CD4-positive, alpha-beta T cell treated with Interleukin-2 at 100 ng/mL for 4 hours (primary cell): Measurements from ENCODE around the gene CDH26.

Experiments used
- DNase-seq: peaks from one replicate; pipeline ENCODE4 v3.0.0-alpha.2; 2020; ENCODE audit warnings: low spot score

The CDH26 gene

GRCh38 chr20:59985864-59986263, 27.6 kb downstream of the CDH26 start:
- no peak for DNase-seq

DNA sequence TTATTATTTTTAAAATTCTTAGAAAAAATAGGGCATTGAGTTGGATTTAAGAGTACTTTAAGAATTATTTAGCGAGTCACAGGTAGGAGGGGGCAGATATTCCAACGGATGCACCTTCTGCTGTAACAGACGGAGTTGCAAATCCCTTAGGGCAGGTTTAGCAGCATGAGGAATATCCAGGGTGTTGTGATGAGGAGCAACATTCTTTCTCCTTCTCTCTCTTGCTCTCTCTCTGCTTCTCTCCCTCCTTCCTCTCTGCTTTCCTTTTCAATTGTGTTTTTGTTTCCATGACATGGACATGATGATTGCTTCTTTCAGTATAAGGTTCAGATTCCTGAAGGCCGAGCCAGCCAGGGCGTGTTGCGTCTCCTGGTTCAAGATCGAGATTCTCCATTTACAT, 28.9 kb downstream of the CDH26 start:
- DNase-seq, result no peak

GRCh38 chr20:59988141-59988540, 29.9 kb downstream of the CDH26 start:
- DNase-seq, result no peak

DNA sequence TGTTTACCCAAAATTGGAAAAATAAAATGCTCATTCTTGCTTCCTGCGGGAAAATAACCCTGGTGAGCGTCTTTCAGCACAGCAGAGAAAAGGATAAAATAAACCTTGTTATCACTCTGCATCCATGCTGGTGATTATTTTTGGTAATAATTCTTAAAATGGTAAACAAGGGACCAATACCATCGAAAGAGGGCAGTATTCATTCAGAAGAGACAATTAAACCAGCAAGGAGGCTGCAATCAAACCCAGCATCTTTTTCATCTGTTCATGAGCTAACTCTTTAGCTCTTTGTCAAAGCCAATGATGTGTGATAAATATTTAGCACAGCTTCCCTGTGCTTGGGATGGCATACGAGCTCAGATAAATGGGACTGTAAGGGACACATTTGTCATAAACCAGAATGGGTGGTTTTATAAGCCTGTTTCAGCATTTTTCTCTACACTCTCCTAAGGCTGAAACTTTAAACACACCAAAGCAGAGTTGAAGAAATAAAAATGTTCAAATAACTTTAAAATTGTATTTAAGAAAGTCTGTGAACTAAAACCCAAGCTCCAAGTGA, 34.4 kb downstream of the CDH26 start:
- DNase-seq, result no peak

DNA sequence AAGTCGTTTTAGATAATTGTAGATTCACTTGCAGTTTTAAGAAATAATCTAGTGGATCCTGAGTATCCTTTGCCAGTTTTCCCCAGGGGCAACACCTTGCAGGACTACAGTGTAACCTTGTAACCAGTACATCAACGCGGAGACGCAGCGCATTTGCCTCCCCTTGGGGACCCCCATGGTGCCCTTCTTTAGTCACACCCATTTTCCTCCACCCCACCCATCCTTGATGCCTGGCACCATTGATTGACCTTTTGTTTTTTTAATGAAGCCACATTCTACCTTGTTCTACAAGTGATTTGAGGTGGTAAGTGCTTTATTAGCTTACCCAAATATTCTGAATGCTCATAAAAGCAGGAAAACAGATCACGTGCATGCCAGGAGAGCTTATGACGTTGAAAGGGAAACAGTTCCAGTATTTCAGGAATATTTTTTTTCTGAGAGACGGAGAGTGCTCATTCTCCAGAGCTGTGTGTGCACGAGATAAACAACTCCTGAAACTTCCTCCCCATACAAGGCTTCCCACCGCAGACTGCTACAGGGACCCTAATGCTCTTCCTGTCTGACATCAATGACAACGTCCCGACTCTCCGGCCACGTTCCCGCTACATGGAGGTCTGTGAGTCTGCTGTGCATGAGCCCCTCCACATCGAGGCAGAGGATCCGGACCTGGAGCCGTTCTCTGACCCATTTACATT, 35.7 kb downstream of the CDH26 start:
- DNase-seq, result no peak

DNA sequence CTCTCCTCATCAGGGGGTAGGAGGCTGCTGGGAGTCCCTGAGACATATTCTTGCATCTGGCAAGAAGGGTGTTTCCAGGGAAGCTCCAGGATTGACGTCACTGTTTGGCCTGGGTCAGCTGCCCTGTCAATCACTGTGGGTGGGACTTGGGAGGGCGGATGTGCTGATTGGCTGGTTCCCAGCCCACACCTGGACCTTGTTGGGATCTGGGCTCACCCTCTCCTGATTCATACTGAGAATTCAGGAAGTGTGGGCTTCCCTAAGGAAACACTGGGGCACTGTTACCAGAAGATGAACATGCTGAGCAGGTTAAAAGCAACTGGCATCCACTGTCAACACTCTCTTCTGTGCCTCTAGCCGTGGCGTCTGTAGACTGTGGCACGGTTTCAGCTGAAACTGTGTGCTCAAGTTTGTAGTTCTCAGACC, 36.5 kb downstream of the CDH26 start:
- DNase-seq, result no peak

DNA sequence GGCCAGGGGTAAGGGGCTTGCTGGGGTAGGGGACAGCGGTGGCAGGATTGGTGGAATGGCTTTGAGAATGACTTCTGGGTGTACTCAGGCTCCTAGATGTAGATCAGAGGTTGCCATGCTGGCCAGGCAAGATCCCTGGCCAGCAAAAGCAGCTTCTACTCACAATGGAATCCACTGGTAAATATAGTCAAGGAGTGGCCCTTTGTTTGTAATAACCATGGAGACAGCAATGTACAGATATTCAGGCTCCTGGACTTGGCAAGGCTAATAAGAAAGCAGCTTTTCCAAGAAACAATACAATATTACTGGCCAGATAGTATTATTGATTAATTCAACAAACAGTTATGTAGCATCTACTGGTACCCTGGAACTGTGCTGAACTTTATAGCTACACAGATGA, 37.9 kb downstream of the CDH26 start:
- DNase-seq, result no peak

- DNase-seq, result no peak
These were observed 39.7 kb downstream of the CDH26 start for GRCh38 chr20:59997896-59998295.

- DNase-seq, result no peak
These were observed 41.3 kb downstream of the CDH26 start for GRCh38 chr20:59999502-59999901.

GRCh38 chr20:60000271-60001042, 42.2 kb downstream of the CDH26 start:
- no peak for DNase-seq

DNA sequence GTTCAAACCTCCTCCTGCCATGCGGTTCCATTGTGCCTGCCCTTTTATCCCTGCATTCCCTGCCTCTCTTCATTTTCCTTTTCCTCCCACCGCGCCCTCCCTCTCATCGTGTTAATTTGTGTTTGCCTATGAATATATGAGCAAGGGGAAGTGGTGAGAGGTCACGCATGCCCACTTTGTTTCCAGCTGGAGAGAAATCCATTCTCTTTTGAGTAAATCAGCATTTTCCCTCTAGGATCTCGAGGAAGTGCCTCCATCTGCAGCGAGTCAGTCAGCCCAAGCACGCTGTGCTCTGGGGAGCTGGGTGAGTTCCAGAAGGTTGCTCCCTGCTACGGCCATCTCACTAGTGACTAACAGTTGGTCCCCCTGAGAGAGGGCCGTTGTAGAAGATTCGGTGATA, 42.9 kb downstream of the CDH26 start:
- no peak for DNase-seq

DNA sequence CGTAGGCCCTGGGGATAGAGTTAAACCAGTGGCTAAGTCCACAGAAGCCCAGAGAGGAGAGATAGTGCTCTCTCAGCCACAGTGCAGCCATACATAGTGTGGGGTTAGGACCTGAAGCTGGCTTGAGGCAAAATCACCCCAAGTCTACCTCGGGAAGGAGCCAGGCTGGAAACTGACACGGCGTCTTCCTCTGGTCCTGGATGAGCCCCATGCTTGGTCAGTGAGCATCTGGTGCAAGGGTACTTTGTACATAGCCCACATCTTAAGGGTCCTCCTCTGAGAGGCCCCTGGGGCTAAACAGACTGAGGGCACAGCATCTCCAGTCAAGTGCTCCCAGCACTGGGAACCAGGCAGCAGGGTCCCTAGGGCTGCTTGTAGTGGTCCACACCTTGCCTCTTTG, 45.6 kb downstream of the CDH26 start:
- no peak for DNase-seq

- no peak for DNase-seq
These were observed 48.0 kb downstream of the CDH26 start for GRCh38 chr20:60006261-60006660.

- no peak for DNase-seq
These were observed 49.2 kb downstream of the CDH26 start for GRCh38 chr20:60007464-60007863.

- DNase-seq, result no peak
These were observed 50.0 kb downstream of the CDH26 start for GRCh38 chr20:60008130-60008808.

GRCh38 chr20:60009318-60009717, 51.1 kb downstream of the CDH26 start:
- no peak for DNase-seq

- no peak for DNase-seq
These were observed 51.8 kb downstream of the CDH26 start for GRCh38 chr20:60009826-60010616.

GRCh38 chr20:60010689-60011458, 52.7 kb downstream of the CDH26 start:
- no peak for DNase-seq

- DNase-seq, result no peak
These were observed 53.6 kb downstream of the CDH26 start for GRCh38 chr20:60011512-60012507.
